Thyroid gland (tissue), 4 donors: ENCODE results near the gene ENDOV.

Experiments
- POLR2A ChIP-seq, 2 donors: fragments of 450-650 bp; IDR thresholded peaks; one replicate each; pipeline ENCODE4 v1.6.1; 2017; ENCODE audit warnings: antibody characterized with exemption in 2 of 2, mild to moderate bottlenecking in 2 of 2, moderate library complexity in 1 of 2
- TF ChIP-seq, protein P1 (sequence below), 6 experiments: fragments of 200-600 bp in 3 of 6; fragments of 450-650 bp in 3 of 6; sonication (generic) in 3 of 6; IDR thresholded peaks; one replicate each; pipeline ENCODE4 v1.5.1; 2016 to 2019; ENCODE audit warnings: antibody characterized with exemption in 6 of 6, mild to moderate bottlenecking in 2 of 6, inconsistent platforms in 1 of 6, moderate library complexity in 1 of 6

DNA sequence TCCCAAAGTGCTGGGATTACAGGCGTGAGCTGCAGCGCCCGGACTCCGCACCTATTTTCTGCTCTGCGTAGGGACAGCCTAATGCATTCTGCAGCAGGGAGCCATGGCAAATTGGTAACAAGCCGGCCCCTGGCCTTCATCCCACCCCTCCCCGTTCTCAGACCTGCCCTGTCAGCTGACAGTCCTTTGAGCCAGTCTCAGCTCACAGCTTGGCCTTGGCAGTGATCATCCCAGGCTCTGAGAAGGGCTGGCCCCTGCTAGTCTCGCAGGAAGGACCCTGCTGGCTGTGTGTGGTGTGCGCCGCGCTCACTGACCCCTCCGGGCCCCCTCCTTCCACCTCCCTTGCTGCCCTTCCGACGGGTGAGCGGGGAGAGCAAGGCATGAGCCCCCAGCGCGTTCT, 71.7 kb downstream of the ENDOV start:
- no peak for TF ChIP-seq POLR2A (IDR thresholded peaks at IDR 0.05)
- TF ChIP-seq, protein P1, sequence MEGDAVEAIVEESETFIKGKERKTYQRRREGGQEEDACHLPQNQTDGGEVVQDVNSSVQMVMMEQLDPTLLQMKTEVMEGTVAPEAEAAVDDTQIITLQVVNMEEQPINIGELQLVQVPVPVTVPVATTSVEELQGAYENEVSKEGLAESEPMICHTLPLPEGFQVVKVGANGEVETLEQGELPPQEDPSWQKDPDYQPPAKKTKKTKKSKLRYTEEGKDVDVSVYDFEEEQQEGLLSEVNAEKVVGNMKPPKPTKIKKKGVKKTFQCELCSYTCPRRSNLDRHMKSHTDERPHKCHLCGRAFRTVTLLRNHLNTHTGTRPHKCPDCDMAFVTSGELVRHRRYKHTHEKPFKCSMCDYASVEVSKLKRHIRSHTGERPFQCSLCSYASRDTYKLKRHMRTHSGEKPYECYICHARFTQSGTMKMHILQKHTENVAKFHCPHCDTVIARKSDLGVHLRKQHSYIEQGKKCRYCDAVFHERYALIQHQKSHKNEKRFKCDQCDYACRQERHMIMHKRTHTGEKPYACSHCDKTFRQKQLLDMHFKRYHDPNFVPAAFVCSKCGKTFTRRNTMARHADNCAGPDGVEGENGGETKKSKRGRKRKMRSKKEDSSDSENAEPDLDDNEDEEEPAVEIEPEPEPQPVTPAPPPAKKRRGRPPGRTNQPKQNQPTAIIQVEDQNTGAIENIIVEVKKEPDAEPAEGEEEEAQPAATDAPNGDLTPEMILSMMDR (IDR thresholded peaks at IDR 0.05): no peak
